ENCODE results near the gene ODF4.

DNA sequence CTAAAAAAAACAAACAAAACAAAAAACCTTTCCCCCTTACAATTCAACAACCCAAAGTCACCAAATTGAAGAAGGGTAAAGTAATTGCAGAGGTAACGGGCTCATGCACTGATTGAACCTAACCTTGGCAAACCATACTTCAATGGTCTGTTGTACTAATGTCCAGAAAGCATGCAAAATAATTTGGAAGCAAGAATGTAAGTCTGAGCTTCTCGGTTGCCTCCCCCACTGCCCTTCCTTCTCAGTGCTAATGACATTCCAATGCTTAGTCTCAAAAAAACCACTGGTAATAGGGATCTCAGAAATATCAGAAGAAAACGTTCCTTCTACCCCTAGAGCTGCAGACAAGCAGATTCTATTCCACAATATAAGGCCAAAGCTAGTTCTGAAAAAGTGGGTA is 21.1 kb downstream of the ODF4 start:
- TF ChIP-seq, protein P1, sequence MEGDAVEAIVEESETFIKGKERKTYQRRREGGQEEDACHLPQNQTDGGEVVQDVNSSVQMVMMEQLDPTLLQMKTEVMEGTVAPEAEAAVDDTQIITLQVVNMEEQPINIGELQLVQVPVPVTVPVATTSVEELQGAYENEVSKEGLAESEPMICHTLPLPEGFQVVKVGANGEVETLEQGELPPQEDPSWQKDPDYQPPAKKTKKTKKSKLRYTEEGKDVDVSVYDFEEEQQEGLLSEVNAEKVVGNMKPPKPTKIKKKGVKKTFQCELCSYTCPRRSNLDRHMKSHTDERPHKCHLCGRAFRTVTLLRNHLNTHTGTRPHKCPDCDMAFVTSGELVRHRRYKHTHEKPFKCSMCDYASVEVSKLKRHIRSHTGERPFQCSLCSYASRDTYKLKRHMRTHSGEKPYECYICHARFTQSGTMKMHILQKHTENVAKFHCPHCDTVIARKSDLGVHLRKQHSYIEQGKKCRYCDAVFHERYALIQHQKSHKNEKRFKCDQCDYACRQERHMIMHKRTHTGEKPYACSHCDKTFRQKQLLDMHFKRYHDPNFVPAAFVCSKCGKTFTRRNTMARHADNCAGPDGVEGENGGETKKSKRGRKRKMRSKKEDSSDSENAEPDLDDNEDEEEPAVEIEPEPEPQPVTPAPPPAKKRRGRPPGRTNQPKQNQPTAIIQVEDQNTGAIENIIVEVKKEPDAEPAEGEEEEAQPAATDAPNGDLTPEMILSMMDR (IDR thresholded peaks at IDR 0.05), result no peak
- TF ChIP-seq EP300 (IDR thresholded peaks at IDR 0.05), result no peak
- TF ChIP-seq POLR2A (IDR thresholded peaks at IDR 0.05), result no peak

Measured in ovary (tissue), 3 donors.